Panc1 (cell line): Measurements from ENCODE around the gene PRKACA. TPM values are rescaled to one million over a fixed set of nuclear protein-coding genes. Genes with fewer than 3 reads are reported as not detected.

Experiments used
- ATAC-seq: fragments of 200-7000 bp; cut with Tn5 transposase; 2 replicates; pipeline ENCODE4 v1.9.1; 2020; ENCODE audit warnings: mild to moderate bottlenecking, moderate library complexity
- BruUV-seq: library from RNA; stranded (reverse); fragments of 400-500 nt; replicated peaks from 2 replicates; lab custom pipeline; 2021; lab: Mats Ljungman, UMichigan
- CTCF ChIA-PET: fragments of 300-600 bp; sonication (Branson Sonifier 250); formaldehyde crosslinking; loops from one replicate; lab custom pipeline; 2022; ENCODE audit warnings: antibody characterized with exemption; lab: Charles Lee
- POLR2A ChIA-PET: fragments of 300-600 bp; sonication (Branson Sonifier 250); formaldehyde crosslinking; loops from one replicate; lab custom pipeline; 2022; ENCODE audit warnings: antibody characterized with exemption; lab: Charles Lee
- DNase-seq: peaks from one replicate; pipeline ENCODE4 v3.0.0-alpha.2; 2010; ENCODE audit warnings: low read depth, low spot score
- H3K27ac ChIP-seq: 2 replicates; pipeline ENCODE4 v1.5.1; 2011; ENCODE audit warnings: mild to moderate bottlenecking, low read length, inconsistent platforms
- H3K27me3 ChIP-seq: fragments of 200-500 bp; sonication (Bioruptor generic); 2 replicates; pipeline ENCODE4 v1.6.0; 2014; ENCODE audit warnings: low read length, inconsistent platforms; ENCODE audit not compliant: control insufficient read depth, insufficient read depth
- H3K36me3 ChIP-seq: fragments of 200-500 bp; sonication (Bioruptor generic); 2 replicates; pipeline ENCODE4 v1.5.1; 2014; ENCODE audit warnings: inconsistent platforms, mild to moderate bottlenecking, low read length, moderate library complexity; ENCODE audit not compliant: control insufficient read depth, insufficient read depth
- H3K4me1 ChIP-seq: 2 replicates; pipeline ENCODE4 v1.5.1; 2011; ENCODE audit warnings: inconsistent platforms, mild to moderate bottlenecking, low read length, moderate library complexity; ENCODE audit not compliant: control insufficient read depth, insufficient read depth
- H3K4me3 ChIP-seq, 2 experiments: 2 replicates each; pipeline ENCODE4 v1.5.1; 2011 to 2012; ENCODE audit warnings: low read depth in 2 of 2, low read length in 2 of 2, mild to moderate bottlenecking in 2 of 2, inconsistent platforms in 1 of 2, moderate library complexity in 1 of 2
- H3K9me3 ChIP-seq: fragments of 200-500 bp; sonication (Bioruptor generic); 2 replicates; pipeline ENCODE4 v1.5.1; 2014; ENCODE audit warnings: low read depth, mild to moderate bottlenecking, inconsistent platforms, low read length, moderate library complexity; ENCODE audit not compliant: control insufficient read depth, insufficient read depth
- CTCF ChIP-seq: fragments of 450-650 bp; IDR thresholded peaks from 2 replicates; pipeline ENCODE4 v1.5.1; 2017; ENCODE audit warnings: mild to moderate bottlenecking
- POLR2AphosphoS5 ChIP-seq: IDR thresholded peaks from 2 replicates; pipeline ENCODE4 v1.6.1; 2012; ENCODE audit warnings: mild to moderate bottlenecking, low read depth, low read length, moderate library complexity
- REST ChIP-seq, 2 experiments: IDR thresholded peaks; 2 replicates each; pipeline ENCODE4 v1.6.1; 2011 to 2012; ENCODE audit warnings: low read depth in 2 of 2, control low read depth in 1 of 2, low read length in 1 of 2, mild to moderate bottlenecking in 1 of 2, moderate library complexity in 1 of 2; ENCODE audit not compliant: insufficient read depth in 1 of 2
- SIN3A ChIP-seq: IDR thresholded peaks from 2 replicates; pipeline ENCODE4 v1.6.1; 2012; ENCODE audit warnings: low read depth, mild to moderate bottlenecking, low read length, moderate library complexity, borderline replicate concordance; ENCODE audit not compliant: insufficient read depth
- TCF7L2 ChIP-seq: IDR thresholded peaks from 2 replicates; pipeline ENCODE4 v1.6.1; 2011; ENCODE audit warnings: mild to moderate bottlenecking, low read depth, low read length, inconsistent platforms
- in situ Hi-C: cut with HindIII; loops from 2 replicates; pipeline ENCODE4 v1.10.0; 2016; ENCODE audit warnings: low sequenced_read_pairs, low pct_unique_long_range_greater_than_20kb
- intact Hi-C: fragments of 100-400 bp; cut with micrococcal nuclease; formaldehyde crosslinking; loops from one replicate; pipeline ENCODE4 v1.10.0; 2022; ENCODE audit not compliant: unreplicated experiment
- total RNA-seq: library from RNA; stranded (reverse); gene quantifications from one replicate; pipeline ENCODE4 v1.2.1, GENCODE V29; 2021; ENCODE audit not compliant: unreplicated experiment

PRKACA gene
- total RNA-seq, 1 experiment from 2014 or later = 70.8 TPM

GRCh38 chr19:14122924-14123323 is 5.4 kb upstream of the PRKACA start:
- no TSS peak for BruUV-seq
- TF ChIP-seq SIN3A (no peak), REST (IDR thresholded peaks at IDR 0.05; ENCODE audit: insufficient read depth in 1 of 2, low read depth in 2 of 2, low read length in 1 of 2) (no peak), POLR2AphosphoS5 (no peak), CTCF (no peak), TCF7L2 (no peak)
- ATAC-seq (no peak), DNase-seq (no peak)
- Histone ChIP-seq H3K27me3 (no peaks in the 10 kb centered on the region), H3K27ac (no peak overlapping the region), H3K9me3 (no peaks in the 10 kb centered on the region), H3K4me1 (peaks cover 11% of the 10 kb centered on the region), H3K36me3 (no peaks in the 10 kb centered on the region), H3K4me3 (no peak overlapping the region)
- in situ Hi-C loops (no loop called here), intact Hi-C loops (no loop called here)
- POLR2A ChIA-PET = no interaction called here
- CTCF ChIA-PET = interaction anchor here (0.7 to 1.5 kb wide), 2 partner anchors 9 to 14 kb away, joined by 6 to 9 read pairs; partner anchors contain the start of gene ASF1B

- CTCF ChIA-PET = no interaction called here
- H3K27ac ChIP-seq = no peak overlapping the region
- in situ Hi-C loops = no loop called here
Observed at GRCh38 chr19:14120497-14120780, 2.9 kb upstream of the PRKACA start.

More at GRCh38 chr19:14120497-14120780, 2.9 kb upstream of the PRKACA start:
- intact Hi-C loops = no loop called here
- BruUV-seq = no TSS peak
- no peak overlapping the region for H3K4me3 ChIP-seq
- H3K36me3 ChIP-seq = no peaks in the 10 kb centered on the region
- H3K27me3 ChIP-seq = no peaks in the 10 kb centered on the region
- DNase-seq (no peak), ATAC-seq (no peak)
- H3K4me1 ChIP-seq = peaks cover 23% of the 10 kb centered on the region
- TF ChIP-seq POLR2AphosphoS5 = peak; percentile 16; the same call in 1 of the 2 replicates
- no peak for TF ChIP-seq CTCF
- POLR2A ChIA-PET = no interaction called here
- no peaks in the 10 kb centered on the region for H3K9me3 ChIP-seq
